Measurements from ENCODE around the gene TES. TPM values are rescaled to one million over a fixed set of nuclear protein-coding genes. Genes with fewer than 3 reads are reported as not detected.

TES gene
- polyA plus RNA-seq, 1 donor from 2014 or later = 150 TPM

DNA sequence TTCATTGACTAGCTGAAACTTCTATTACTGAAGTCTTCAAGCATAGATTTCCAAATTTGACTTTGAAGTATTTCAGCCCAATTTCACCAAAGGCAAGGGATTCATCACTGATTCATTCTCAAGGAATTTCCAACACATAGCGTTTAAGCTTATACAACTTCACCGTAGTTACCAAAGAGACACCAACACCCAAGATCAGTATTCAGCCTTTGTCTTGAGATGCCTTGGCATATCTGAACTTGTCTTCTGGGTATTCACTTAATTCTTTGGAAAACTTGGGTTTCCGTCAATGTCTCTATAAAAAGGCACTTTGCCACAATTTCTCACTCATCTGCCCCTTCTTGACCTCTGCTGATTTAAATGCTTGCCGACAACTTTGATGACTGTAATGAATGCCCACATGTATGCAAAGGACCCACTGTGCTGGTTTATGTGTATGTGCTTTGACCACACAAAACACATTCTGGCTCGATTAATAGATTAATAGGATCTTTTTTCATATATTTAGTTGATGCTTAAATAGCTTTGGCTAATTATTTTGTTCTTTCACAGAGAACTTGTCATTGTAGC is 49.6 kb downstream of the TES start:
- H3K36me3 Mint-ChIP-seq = peaks cover 3% of the 10 kb centered on the region
- H3K9me3 Mint-ChIP-seq = no peaks in the 10 kb centered on the region
- peaks cover 3% of the 10 kb centered on the region for H3K27me3 Mint-ChIP-seq
- H3K4me3 Mint-ChIP-seq = no peak overlapping the region
- H3K4me1 Mint-ChIP-seq = peaks cover 2 to 6% (median 2%) of the 10 kb centered on the region in 3 donors
- H3K27ac Mint-ChIP-seq = no peak overlapping the region

DNA sequence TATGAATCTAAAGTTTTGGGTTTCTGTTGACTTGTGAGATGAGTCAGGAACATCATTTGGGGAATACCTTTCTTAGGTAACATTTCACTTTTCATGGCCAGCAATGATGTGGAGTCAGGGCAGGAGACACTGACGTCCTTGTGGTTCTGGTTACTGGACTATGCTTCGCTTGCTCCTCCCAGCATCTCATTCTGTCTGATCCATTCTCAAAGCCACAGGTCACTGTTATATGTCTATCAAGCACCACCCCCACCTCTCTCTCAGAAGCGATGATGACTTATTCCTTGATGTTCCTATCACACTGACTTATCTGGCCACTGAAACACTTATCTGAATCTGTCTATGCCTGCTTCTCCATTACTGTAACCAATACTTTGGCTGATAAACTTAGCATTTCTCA is 51.6 kb downstream of the TES start:
- H3K27ac Mint-ChIP-seq = no peak overlapping the region
- peaks cover 3% of the 10 kb centered on the region for H3K27me3 Mint-ChIP-seq
- no peak overlapping the region for H3K4me3 Mint-ChIP-seq
- peaks cover 3% of the 10 kb centered on the region for H3K36me3 Mint-ChIP-seq
- H3K4me1 Mint-ChIP-seq = peaks cover 2 to 6% (median 3%) of the 10 kb centered on the region in 3 donors
- H3K9me3 Mint-ChIP-seq = no peaks in the 10 kb centered on the region

DNA sequence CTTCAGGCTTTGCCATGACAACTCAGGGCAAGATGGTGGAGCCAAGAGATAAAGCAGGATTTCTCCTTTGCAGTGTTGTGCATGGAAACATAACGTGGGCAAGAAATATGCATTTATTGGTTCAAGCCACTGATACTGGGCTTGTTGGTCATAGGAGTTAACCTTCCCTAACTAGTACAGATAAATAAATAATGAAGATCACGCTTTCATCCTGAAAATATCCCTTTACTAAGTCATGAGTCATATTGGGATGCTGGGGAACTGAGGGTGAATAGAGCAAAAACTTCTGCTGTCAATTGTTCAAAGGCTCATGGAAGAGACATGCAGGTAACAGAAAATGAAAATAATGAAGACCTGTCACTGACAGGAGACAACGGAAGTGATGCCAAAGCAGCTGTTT is 55.5 kb downstream of the TES start:
- peaks cover 3% of the 10 kb centered on the region for H3K27me3 Mint-ChIP-seq
- H3K36me3 Mint-ChIP-seq = no peaks in the 10 kb centered on the region
- H3K27ac Mint-ChIP-seq = no peak overlapping the region
- no peaks in the 10 kb centered on the region for H3K9me3 Mint-ChIP-seq
- H3K4me1 Mint-ChIP-seq = peaks cover 0 to 2% (median 0%) of the 10 kb centered on the region in 3 donors
- H3K4me3 Mint-ChIP-seq = no peak overlapping the region

DNA sequence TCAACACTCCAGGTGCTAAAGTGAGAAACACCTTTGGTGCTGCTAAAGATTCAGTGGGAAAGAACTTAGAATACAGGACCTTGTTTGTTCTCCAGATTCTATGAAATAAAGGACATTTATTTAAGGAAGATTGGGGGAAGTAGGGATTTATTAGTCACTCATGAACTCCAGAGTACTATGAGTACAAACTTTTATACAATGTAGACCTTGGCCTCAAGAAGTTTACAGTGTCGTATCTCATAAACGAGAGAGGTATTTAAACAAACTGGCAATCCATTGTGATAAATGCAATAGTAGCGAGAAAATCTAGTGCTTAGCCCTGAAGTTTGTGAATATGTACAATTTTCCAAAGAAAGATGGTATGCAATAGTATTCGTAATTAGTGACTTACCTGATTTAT is 59.1 kb downstream of the TES start:
- H3K4me1 Mint-ChIP-seq = peaks cover 0 to 2% (median 0%) of the 10 kb centered on the region in 3 donors
- H3K36me3 Mint-ChIP-seq = no peaks in the 10 kb centered on the region
- H3K9me3 Mint-ChIP-seq = no peaks in the 10 kb centered on the region
- no peak overlapping the region for H3K4me3 Mint-ChIP-seq
- H3K27me3 Mint-ChIP-seq = peaks cover under 1% of the 10 kb centered on the region
- no peak overlapping the region for H3K27ac Mint-ChIP-seq

DNA sequence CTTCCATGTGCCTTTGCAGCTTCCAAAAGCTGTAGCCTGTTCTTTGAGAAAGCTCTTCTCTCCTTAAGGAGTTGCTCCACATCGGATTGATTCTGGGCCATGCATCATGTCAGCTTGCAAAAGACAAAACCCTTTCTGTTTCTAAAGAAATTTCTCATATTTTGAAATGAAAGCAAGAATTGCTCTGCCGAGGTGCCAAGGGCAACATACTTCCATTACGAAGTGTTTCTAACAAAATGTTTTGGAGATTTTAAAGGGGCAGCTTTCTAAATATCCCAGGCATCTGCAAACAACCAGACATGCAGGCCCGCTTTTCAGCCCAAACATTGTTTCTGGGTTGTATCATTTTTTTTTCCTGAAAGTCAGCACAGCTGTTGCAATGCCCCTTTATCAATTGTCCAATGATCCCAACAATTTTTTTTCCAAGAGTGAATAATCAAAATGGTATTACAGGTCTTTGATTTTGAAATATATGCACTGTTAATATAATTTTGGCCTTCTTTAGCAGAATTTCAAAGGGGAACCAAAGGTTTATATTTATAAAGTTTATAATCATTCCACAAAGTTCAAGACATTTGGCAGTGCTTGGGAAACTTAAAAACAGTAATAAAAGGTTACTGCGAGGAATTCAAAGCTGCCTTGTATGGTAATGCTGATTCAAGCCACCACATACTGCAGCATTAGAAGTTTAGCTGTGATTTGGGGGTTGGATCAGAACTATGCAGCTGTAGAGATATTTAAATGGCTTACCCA is 61.0 kb downstream of the TES start:
- Mint-ChIP-seq H3K4me3 (no peak overlapping the region), H3K9me3 (no peaks in the 10 kb centered on the region), H3K4me1 (peaks cover 0 to under 1% (median 0%) of the 10 kb centered on the region in 3 donors), H3K36me3 (no peaks in the 10 kb centered on the region), H3K27me3 (peaks cover 3% of the 10 kb centered on the region), H3K27ac (no peak overlapping the region)

DNA sequence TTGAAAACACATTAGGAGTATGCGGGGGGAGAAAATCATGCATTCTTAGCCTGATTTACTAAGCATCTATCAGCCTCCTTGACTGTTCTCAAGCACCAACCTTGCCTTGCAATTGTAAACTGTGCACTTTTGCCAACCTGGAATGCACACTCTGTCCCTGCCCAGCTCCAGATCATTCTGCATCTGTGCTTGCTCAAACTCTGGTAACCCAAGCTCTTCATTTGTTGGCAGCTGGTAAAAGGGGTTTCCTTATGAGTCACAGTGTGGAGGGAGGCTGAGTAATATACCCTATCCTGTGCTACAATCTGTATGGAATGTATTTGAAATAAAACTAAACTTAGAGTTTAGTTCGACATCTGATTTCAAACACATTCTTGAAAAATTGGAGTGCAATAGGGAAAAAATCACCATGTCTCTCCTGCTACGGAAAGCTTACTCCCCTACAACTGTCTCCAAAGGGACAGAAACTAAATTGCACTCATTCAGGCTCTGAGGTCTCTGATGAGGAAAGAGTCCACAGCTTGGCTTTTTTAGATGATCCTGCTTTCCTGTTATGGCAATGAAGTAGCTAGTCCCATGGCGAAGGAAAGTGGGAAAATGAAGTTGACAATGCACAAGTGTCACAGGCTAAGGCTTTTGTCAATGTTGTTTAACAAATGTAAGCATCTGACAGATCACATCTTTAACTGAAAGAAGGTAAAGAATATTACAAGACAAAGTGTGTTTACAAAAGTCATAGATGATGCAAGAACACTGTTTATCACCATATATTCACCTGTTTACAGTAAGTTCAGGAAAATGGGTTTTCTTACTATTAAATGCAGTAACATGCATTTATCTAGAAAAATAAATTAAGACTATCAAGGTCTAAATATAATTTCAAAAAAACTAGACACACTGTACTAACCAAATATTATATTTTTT is 61.9 kb downstream of the TES start:
- no peak overlapping the region for H3K27ac Mint-ChIP-seq
- no peaks in the 10 kb centered on the region for H3K9me3 Mint-ChIP-seq
- no peak overlapping the region for H3K4me3 Mint-ChIP-seq
- no peaks in the 10 kb centered on the region for H3K36me3 Mint-ChIP-seq
- peaks cover 3% of the 10 kb centered on the region for H3K27me3 Mint-ChIP-seq
- no peaks in the 10 kb centered on the region for H3K4me1 Mint-ChIP-seq

DNA sequence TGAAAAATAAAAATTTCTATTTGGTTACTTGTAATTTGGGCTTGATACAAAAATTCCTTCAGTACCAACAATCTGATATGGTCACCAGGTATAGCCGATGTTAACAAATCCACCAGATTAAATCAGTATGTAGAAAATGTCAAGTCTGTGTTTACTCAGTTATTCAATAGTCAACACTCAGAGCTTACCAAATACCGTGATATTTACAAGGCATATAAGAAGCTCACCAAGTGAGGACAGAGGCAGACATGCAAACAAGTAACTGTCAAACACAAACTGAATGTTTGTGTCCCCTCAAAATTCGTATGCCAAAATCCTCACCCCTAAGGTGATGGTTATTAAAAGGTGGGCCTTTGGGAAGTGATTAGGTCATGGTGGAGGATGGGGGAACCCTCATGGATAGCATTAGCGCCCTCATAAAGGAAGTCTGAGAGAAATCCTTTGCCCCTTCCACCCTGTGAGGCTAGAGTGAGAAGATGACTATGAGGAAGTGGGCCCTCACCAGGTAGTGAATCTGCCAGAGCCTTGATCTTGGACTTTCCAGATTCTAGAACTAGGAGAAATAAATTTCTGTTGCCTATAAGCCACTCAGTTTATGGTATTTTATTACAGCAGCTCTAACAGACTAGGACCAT is 63.1 kb downstream of the TES start:
- Mint-ChIP-seq H3K4me3 (no peak overlapping the region), H3K27me3 (peaks cover 8% of the 10 kb centered on the region), H3K9me3 (no peaks in the 10 kb centered on the region), H3K27ac (no peak overlapping the region), H3K36me3 (no peaks in the 10 kb centered on the region), H3K4me1 (no peaks in the 10 kb centered on the region)

DNA sequence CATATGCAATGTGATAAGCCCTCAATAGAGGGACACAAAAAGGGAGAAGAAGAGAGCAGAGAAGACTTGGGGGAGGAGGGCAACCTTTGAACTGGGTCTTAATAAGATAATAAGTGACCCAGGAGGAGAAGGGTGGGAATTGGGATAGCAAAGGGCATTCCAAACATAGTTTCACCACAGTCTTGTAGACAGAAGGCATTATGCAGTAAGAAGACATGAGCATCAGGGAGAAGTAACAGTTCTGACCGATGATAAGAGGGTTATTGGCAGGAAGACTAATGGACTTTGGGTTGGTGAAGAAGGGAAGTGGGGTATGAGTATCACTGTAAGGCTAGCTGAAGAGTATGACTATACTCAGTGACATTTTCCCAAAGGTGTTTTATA is 63.6 kb downstream of the TES start:
- H3K4me1 Mint-ChIP-seq = no peaks in the 10 kb centered on the region
- no peaks in the 10 kb centered on the region for H3K9me3 Mint-ChIP-seq
- no peak overlapping the region for H3K27ac Mint-ChIP-seq
- H3K27me3 Mint-ChIP-seq = peaks cover 8% of the 10 kb centered on the region
- no peaks in the 10 kb centered on the region for H3K36me3 Mint-ChIP-seq
- no peak overlapping the region for H3K4me3 Mint-ChIP-seq

DNA sequence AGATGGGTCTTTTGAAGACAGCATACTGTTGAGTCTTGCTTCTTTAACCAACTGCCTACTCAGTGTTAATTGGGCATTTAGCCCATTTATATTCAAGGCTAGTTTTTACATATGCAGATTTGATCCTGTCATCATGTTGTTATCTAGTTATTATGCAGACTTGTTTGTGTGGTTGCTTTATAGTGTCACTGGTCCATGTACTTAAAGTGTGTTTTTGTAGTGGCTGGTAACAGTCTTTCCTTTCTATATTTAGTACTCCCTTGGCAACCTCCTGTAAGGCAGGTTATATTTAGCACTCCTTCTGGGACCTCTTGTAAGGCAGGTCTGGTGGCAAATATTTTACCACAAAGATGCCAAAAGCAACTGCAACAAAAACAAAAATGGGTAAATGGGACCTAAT is 66.7 kb downstream of the TES start:
- Mint-ChIP-seq H3K4me3 (no peak overlapping the region), H3K4me1 (no peaks in the 10 kb centered on the region), H3K27ac (no peak overlapping the region), H3K9me3 (no peaks in the 10 kb centered on the region), H3K36me3 (no peaks in the 10 kb centered on the region), H3K27me3 (peaks cover 8% of the 10 kb centered on the region)

DNA sequence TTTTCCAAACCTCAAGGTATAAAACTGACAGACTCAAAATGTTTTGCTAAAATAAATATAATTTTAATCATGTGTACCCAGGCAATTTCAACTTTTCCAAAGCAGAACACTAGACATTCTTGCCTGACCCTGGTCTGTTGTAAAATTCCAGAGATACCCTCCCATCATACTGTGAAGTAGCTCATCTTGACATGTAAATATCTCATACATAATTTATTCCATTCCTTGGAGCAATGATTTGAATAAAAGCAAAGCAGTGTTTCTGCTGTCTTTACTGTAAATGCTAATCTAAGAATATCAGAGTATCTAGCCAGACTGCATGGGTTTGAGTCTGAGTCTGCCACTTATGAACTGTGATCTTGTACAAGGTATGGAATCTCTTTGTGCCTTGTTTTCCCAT is 68.9 kb downstream of the TES start:
- Mint-ChIP-seq H3K36me3 (no peaks in the 10 kb centered on the region), H3K9me3 (no peaks in the 10 kb centered on the region), H3K27me3 (peaks cover 11% of the 10 kb centered on the region), H3K27ac (no peak overlapping the region), H3K4me1 (no peaks in the 10 kb centered on the region), H3K4me3 (no peak overlapping the region)

DNA sequence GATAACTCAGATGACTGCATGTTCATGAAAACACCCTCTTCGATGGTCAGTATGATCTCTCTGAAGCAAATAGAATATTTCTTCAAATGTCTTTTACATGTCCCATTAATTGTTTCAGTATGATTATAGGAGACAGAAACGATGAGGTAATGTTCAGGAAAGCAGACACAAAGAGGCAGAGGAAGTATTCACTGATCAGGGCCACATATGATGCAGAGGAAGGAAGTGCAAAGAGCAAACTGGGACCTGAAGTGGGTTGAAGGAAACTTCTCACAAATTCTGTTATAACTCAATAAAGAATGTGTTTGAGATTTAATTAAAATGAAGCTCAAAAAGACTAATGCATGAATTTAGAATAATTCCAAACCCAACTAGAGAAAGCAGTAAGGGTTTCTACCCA is 70.5 kb downstream of the TES start:
- Mint-ChIP-seq H3K27me3 (peaks cover 11% of the 10 kb centered on the region), H3K4me1 (no peaks in the 10 kb centered on the region), H3K27ac (peak overlapping the region in 1 of 3 donors; percentile 65), H3K4me3 (no peak overlapping the region), H3K9me3 (no peaks in the 10 kb centered on the region), H3K36me3 (no peaks in the 10 kb centered on the region)

DNA sequence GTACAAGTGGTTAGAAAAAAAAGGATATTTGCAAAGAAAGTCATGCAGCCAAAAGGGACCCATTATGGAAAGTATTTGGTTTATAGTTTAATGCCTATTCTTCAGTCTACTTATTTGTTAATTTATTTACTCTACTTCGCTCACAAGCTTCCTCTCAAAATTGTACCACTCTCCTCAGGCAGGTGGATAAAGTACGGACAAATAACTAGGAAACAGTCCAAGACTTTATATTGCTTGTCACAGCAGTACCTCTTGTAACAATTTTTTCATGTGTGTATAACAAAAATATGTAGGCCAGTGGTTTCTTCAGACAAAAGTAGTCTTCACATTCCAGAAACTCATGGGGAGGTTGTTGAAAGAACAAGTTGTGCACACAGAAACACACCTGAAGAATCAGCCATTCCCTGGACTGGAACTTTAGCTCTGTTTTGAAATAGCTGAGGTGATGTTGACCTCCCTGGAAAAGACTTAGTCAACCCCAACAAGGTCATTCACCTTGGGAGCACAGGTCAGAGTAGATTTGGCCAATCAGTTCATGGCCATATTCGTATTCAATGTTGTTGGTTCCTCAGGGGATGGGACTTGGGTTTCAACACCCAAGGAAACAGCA is 73.4 kb downstream of the TES start:
- no peak overlapping the region for H3K4me3 Mint-ChIP-seq
- H3K36me3 Mint-ChIP-seq = peaks cover 3% of the 10 kb centered on the region
- no peaks in the 10 kb centered on the region for H3K9me3 Mint-ChIP-seq
- H3K27me3 Mint-ChIP-seq = peaks cover 5% of the 10 kb centered on the region
- peaks cover 0 to 2% (median 0%) of the 10 kb centered on the region in 3 donors for H3K4me1 Mint-ChIP-seq
- H3K27ac Mint-ChIP-seq = no peak overlapping the region

DNA sequence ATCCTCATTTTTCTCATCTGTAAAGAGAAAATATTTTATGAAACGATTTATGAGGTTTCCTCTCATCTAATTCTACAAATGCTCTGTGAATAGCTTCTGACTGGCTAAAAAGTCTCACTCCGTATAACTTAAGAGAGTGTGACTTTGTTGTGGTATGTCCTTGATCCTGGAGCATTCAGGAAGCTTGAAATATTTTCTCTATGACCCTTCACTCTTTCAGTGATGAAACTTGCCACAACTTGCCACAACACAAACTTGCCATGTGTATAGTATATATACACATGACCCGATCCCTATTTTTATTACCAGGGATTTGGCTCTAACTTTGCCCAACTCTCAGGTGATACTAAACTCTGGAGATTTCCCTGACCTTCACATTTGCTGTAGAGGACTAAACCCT is 74.1 kb downstream of the TES start:
- peaks cover 5% of the 10 kb centered on the region for H3K27me3 Mint-ChIP-seq
- no peak overlapping the region for H3K27ac Mint-ChIP-seq

DNA sequence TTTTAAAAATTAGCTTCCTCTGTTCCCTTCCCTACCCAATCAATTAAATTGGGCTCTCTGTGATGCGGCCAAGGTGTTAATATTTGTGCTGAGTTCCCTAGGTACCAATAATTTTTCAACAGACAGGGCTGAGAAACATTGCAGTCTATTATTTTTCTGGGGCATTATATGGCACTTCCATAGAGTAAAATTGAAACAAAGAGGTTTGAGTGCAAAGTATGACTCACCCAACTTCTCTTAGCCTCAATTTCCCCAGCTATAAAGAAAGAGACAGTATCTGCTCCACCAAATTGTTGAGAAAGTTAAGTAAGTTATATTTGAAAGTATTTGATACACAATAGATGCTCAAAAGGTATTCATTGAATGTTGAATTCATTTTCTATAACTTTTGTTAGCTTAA is 74.9 kb downstream of the TES start:
- H3K27ac Mint-ChIP-seq = no peak overlapping the region
- no peaks in the 10 kb centered on the region for H3K9me3 Mint-ChIP-seq
- H3K27me3 Mint-ChIP-seq = peaks cover 5% of the 10 kb centered on the region
- peaks cover 3% of the 10 kb centered on the region for H3K36me3 Mint-ChIP-seq
- H3K4me1 Mint-ChIP-seq = peaks cover 0 to 2% (median 0%) of the 10 kb centered on the region in 3 donors
- H3K4me3 Mint-ChIP-seq = no peak overlapping the region

More for the DNA sequence above, 74.1 kb downstream of the TES start:
- no peak overlapping the region for H3K4me3 Mint-ChIP-seq
- H3K4me1 Mint-ChIP-seq = peaks cover 0 to 2% (median 0%) of the 10 kb centered on the region in 3 donors
- peaks cover 3% of the 10 kb centered on the region for H3K36me3 Mint-ChIP-seq
- H3K9me3 Mint-ChIP-seq = no peaks in the 10 kb centered on the region

Data from IgD-negative memory B cell (primary cell).